Calu3 (cell line): ENCODE results near the gene FBXO5. TPM values are rescaled to one million over a fixed set of nuclear protein-coding genes. Genes with fewer than 3 reads are reported as not detected.
"Not testable (repeated sequence)": the region's sequence is repeated elsewhere in the genome, so short reads cannot be mapped to it uniquely, and the experiment has no call there.

Experiments
- BruUV-seq: library from RNA; stranded (reverse); fragments of 400-500 nt; replicated peaks from 2 replicates; lab custom pipeline; 2021; lab: Mats Ljungman, UMichigan
- CTCF ChIA-PET: fragments of 300-600 bp; sonication (Branson Sonifier 250); formaldehyde crosslinking; loops from one replicate; lab custom pipeline; 2022; ENCODE audit warnings: antibody characterized with exemption; lab: Charles Lee
- DNase-seq: peaks from one replicate; pipeline ENCODE4 v3.0.0; 2022
- H3K27ac Mint-ChIP-seq: one replicate; pipeline ENCODE4 v1.8.0; 2022; ENCODE audit warnings: mixed read lengths; ENCODE audit not compliant: unreplicated experiment
- H3K27me3 Mint-ChIP-seq: one replicate; pipeline ENCODE4 v1.8.0; 2022; ENCODE audit warnings: mixed read lengths; ENCODE audit not compliant: unreplicated experiment
- H3K36me3 Mint-ChIP-seq: one replicate; pipeline ENCODE4 v1.8.0; 2022; ENCODE audit warnings: mild to moderate bottlenecking, moderate library complexity, mixed read lengths; ENCODE audit not compliant: insufficient read depth, unreplicated experiment
- H3K4me1 Mint-ChIP-seq: one replicate; pipeline ENCODE4 v1.8.0; 2022; ENCODE audit warnings: mild to moderate bottlenecking, low read depth, mixed read lengths; ENCODE audit not compliant: unreplicated experiment
- H3K4me3 Mint-ChIP-seq: one replicate; pipeline ENCODE4 v1.8.0; 2022; ENCODE audit warnings: mild to moderate bottlenecking, low read depth, moderate library complexity, mixed read lengths; ENCODE audit not compliant: unreplicated experiment
- H3K9me3 Mint-ChIP-seq: one replicate; pipeline ENCODE4 v1.8.0; 2022; ENCODE audit warnings: low read depth, mixed read lengths; ENCODE audit not compliant: unreplicated experiment
- CTCF ChIP-seq: fragments of 200-600 bp; IDR thresholded peaks from one replicate; pipeline ENCODE4 v1.8.0; 2022; ENCODE audit warnings: antibody characterized with exemption; ENCODE audit not compliant: unreplicated experiment
- intact Hi-C: fragments of 100-400 bp; cut with micrococcal nuclease; formaldehyde crosslinking; loops from one replicate; pipeline ENCODE4 v1.10.0; 2022; ENCODE audit not compliant: unreplicated experiment
- total RNA-seq: library from RNA; stranded (reverse); gene quantifications from 2 replicates; pipeline ENCODE4 v1.2.3, GENCODE V29; 2022

Gene FBXO5
- total RNA-seq, 1 experiment from 2014 or later, result 21.1 TPM

GRCh38 chr6:153001767-153002612, 19.1 kb upstream of the FBXO5 start:
- Mint-ChIP-seq H3K27ac (peak overlapping the region; percentile 94), H3K9me3 (no peaks in the 10 kb centered on the region), H3K4me3 (peak overlapping the region; percentile 94), H3K36me3 (peaks cover 32% of the 10 kb centered on the region), H3K27me3 (no peaks in the 10 kb centered on the region), H3K4me1 (peaks cover 19% of the 10 kb centered on the region)
- intact Hi-C loops, result no loop called here
- no peak for DNase-seq
- TSS peak; percentile 69 for BruUV-seq
- CTCF ChIA-PET, result no interaction called here
- no peak for TF ChIP-seq CTCF

GRCh38 chr6:153000790-153001189, 17.9 kb upstream of the FBXO5 start:
- peak overlapping the region; percentile 94 for H3K4me3 Mint-ChIP-seq
- H3K9me3 Mint-ChIP-seq, BruUV-seq, DNase-seq, H3K27me3 Mint-ChIP-seq, intact Hi-C loops: not testable (repeated sequence)
- H3K4me1 Mint-ChIP-seq, result peaks cover 19% of the 10 kb centered on the region
- CTCF ChIA-PET, result interaction anchor here (0.7 kb wide), 1 partner anchor 1050 kb away, joined by 5 read pairs; no protein-coding TSS in a partner anchor
- peak overlapping the region; percentile 94 for H3K27ac Mint-ChIP-seq
- peaks cover 40% of the 10 kb centered on the region for H3K36me3 Mint-ChIP-seq

GRCh38 chr6:153000243-153000642, 17.4 kb upstream of the FBXO5 start:
- no peak for DNase-seq
- CTCF ChIA-PET, result interaction anchor here (0.7 kb wide), 1 partner anchor 1050 kb away, joined by 5 read pairs; no protein-coding TSS in a partner anchor
- H3K9me3 Mint-ChIP-seq, result no peaks in the 10 kb centered on the region
- no peak overlapping the region for H3K4me3 Mint-ChIP-seq
- H3K27ac Mint-ChIP-seq, result no peak overlapping the region
- H3K4me1 Mint-ChIP-seq, result peaks cover 19% of the 10 kb centered on the region
- H3K36me3 Mint-ChIP-seq, result peaks cover 40% of the 10 kb centered on the region
- H3K27me3 Mint-ChIP-seq, result no peaks in the 10 kb centered on the region
- BruUV-seq, result no TSS peak
- intact Hi-C loops, result no loop called here
- no peak for TF ChIP-seq CTCF

- CTCF ChIA-PET, H3K4me3 Mint-ChIP-seq, H3K9me3 Mint-ChIP-seq, intact Hi-C loops, DNase-seq, H3K27ac Mint-ChIP-seq, BruUV-seq, H3K27me3 Mint-ChIP-seq: not testable (repeated sequence)
- Mint-ChIP-seq H3K4me1 (peaks cover 19% of the 10 kb centered on the region), H3K36me3 (peaks cover 40% of the 10 kb centered on the region)
Measured at GRCh38 chr6:152999538-152999937, 16.7 kb upstream of the FBXO5 start.

- no peak for TF ChIP-seq CTCF
- Mint-ChIP-seq H3K27ac (no peak overlapping the region), H3K4me3 (no peak overlapping the region), H3K27me3 (no peaks in the 10 kb centered on the region), H3K36me3 (peaks cover 13% of the 10 kb centered on the region), H3K9me3 (no peaks in the 10 kb centered on the region), H3K4me1 (no peaks in the 10 kb centered on the region)
- BruUV-seq, result no TSS peak
- CTCF ChIA-PET, result no interaction called here
- no peak for DNase-seq
- intact Hi-C loops, result no loop called here
Measured at GRCh38 chr6:152993847-152994246, 11.0 kb upstream of the FBXO5 start.
